HG03575 (cell line): Measurements from ENCODE around the gene AKR1C1.
"Not testable (repeated sequence)": the region's sequence is repeated elsewhere in the genome, so short reads cannot be mapped to it uniquely, and the experiment has no call there.

Experiments
- ATAC-seq: cut with Tn5 transposase; IDR thresholded peaks from one replicate; pipeline ENCODE4 v1.9.1; 2021; ENCODE audit not compliant: unreplicated experiment, insufficient number of reproducible peaks, low FRiP score; ENCODE audit errors: extremely low read depth

AKR1C1 gene

GRCh38 chr10:4945766-4946717, 17.2 kb upstream of the AKR1C1 start:
- no peak for ATAC-seq

- ATAC-seq: no peak
Measured at GRCh38 chr10:4947039-4947634, 16.1 kb upstream of the AKR1C1 start.

- ATAC-seq: no peak
Measured at GRCh38 chr10:4947635-4948596, 15.3 kb upstream of the AKR1C1 start.

GRCh38 chr10:4951512-4952162, 11.6 kb upstream of the AKR1C1 start:
- ATAC-seq: not testable (repeated sequence)

DNA sequence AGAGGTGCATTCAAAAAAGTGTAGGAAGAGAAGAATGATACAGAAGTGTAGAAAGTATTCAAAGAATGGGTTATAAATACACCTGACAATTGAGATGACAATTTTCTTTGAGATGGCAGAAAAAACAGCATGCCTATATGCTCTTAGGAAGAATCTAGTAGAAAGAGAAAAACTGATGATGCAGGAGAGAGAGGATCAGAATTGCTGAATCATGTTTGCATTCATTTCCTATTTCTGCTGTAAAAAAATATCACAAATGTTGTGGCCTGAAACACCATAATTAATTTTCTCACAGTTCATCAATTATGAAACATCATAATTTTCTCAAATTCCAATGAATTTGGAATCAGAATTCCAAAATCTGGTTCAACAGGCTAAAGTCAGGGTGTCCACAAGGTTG, 9.8 kb upstream of the AKR1C1 start:
- no peak for ATAC-seq

DNA sequence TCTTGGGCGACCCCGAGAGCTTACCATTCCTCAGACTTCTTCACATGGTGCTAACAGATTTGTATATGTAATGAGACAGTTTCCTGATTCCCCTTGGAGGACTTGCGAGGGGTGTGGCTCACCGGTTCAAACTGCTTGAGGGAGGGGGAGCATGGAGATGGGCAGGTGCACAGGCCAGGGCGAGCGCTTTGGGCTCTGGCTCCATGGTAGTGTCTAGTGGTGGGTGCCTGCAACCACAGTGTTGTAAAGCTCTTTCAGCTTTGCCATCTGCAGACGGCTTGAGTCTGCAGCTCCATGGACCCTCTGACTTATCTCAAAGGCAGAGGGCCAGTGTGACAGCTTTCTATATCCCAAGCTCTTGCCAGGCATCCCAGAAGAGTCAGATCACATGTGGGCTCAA, 7.1 kb upstream of the AKR1C1 start:
- ATAC-seq: not testable (repeated sequence)

DNA sequence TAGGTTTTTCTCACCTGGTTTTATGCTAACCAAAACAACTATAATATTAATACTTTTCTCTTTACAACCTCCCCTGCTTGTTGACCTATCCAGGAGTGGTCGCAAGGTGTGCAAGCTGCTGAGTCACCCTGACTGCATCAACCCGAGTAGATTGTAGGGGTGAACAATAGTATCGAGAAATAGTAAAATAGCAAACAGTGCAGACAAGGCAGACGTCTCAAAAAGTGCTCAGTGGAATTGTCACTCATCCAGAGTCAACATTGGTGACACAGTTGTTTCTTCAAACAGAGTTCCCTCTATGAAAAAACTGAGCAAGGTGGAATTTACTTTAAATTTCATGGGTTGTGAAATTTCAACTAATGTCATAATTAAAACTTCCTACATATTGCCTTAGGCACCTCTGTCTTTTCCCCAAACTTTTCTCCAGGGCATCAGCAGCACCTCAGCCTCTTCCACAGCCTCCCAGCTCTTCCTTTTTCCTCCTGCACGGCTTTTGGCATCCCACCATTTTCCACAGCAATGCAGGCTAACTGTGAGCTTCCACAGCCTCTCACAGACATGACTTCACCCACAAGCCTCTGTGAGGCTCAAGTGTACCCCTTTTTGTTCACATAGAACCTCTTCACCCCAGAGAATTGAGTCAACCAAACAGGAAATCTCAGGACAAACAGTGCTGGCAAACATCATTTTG, 6.1 kb upstream of the AKR1C1 start:
- ATAC-seq: not testable (repeated sequence)

GRCh38 chr10:4961558-4961957, 1.7 kb upstream of the AKR1C1 start:
- ATAC-seq: not testable (repeated sequence)

GRCh38 chr10:4962308-4962707, 907 bp upstream of the AKR1C1 start:
- not testable (repeated sequence) for ATAC-seq

DNA sequence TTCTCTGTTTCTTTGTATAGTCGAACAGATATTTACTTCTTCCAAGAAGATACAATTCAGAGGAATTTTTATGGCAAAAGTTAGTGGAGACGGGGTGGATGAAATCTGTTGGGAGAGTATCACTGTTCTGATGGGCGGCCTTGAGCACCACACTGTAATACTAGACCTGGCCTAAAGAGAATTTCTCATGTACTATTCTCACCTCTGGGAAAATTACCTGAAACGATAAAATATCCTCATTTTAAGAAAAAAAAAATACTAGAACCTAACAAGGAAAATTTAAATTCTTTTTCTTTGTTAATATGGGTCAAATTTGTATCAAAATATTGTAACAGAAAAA, 570 bp downstream of the AKR1C1 start:
- not testable (repeated sequence) for ATAC-seq

DNA sequence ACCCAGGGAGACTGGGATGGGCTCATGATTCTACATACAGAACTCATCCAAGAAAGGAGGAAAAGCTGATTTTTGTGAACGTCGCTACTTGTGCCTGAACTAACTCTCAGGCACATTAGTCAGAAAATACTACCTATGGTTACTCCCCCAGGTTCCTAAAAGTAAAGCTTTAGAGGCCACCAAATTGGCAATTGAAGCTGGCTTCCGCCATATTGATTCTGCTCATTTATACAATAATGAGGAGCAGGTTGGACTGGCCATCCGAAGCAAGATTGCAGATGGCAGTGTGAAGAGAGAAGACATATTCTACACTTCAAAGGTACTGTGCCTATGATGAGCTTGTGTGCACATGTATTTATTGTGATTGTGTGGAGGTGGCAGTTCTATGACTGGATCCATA, 2.5 kb downstream of the AKR1C1 start:
- not testable (repeated sequence) for ATAC-seq

DNA sequence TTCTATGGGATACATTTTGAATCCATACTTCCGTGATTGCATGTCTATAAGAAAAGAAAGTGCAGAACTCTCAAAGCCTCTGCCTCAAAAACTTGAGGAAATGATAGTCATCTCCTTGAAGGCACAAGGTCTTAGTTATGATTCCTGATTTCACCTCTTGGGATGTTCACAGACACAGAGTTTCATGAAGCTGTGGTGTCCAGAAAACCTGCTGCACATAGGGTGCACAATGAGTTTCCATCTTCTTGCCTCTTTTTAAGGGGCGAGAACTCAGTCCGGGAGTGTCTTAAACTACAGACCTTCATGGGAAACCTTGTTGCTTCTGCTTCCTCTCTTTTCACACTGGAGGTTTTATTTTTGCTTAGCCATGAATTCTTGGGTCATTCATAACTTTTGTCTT, 4.0 kb downstream of the AKR1C1 start:
- ATAC-seq: not testable (repeated sequence)

DNA sequence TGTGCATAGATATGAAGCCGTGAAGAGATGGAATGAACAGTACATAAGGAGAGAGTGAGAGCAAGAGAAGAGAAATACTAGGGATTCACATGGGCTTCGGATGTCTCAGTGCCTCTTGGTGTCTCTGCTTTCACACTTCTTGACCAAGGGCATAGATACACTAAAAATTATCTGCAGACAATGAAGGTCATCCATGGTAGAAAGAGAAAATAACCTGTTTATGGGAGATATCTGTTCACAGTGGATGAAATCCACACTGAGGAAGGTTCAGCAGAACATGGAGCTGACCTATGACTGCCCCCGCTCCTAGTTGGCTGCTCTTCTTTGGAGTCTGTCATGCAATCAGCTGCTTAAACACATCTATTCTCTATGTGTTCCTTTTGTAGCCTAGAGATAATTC, 6.1 kb downstream of the AKR1C1 start:
- not testable (repeated sequence) for ATAC-seq

- not testable (repeated sequence) for ATAC-seq
Measured at GRCh38 chr10:4970362-4970761, 7.1 kb downstream of the AKR1C1 start.

- not testable (repeated sequence) for ATAC-seq
Measured at GRCh38 chr10:4972369-4973142, 9.3 kb downstream of the AKR1C1 start.

GRCh38 chr10:4973294-4973693, 10.1 kb downstream of the AKR1C1 start:
- not testable (repeated sequence) for ATAC-seq

DNA sequence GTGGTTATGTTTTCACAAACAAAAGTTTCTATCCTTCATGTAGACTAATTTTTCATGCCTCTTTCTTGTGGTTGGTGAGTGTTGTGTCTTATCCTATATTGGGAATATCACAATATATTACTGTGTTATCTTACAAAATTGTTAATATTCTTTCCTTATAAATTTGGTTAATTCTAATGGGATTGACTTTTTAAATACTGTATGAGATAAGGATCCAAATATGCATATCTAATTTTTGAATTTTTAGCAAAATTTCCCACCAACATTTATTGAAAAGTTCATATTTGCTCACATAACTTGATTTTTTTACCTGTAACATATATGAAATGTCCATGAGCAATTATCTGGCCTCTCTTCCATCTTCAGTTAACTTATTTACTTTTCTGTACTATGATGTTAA, 11.2 kb downstream of the AKR1C1 start:
- not testable (repeated sequence) for ATAC-seq

DNA sequence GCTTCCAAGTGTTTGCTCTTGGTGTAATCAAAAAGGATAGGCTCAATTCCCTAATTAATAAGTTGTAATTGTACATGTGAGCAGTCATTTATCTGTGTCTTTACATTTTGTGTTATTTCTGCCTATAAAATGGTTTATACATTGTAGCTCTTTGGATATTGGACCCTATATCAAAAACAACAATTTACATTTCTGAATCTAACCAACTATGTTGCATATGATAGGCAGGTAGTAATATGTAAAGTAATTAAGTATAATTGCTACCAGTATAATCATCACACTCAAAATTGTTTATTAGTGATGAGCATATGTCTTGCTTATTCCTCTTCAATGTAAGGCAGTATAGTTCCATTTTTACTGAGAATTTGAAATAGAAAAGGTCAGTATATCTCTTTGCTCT, 13.8 kb downstream of the AKR1C1 start:
- ATAC-seq: no peak
